GM20000 (cell line): ENCODE data around the gene SH3GL1.

ENCODE experiments used
- DNase-seq: peaks from one replicate; pipeline ENCODE4 v3.0.0; 2012; ENCODE audit warnings: low spot score
- TF ChIP-seq, protein P1 (sequence below): IDR thresholded peaks from 2 replicates; pipeline ENCODE4 v1.5.1; 2012; ENCODE audit warnings: mild to moderate bottlenecking, control low read depth; ENCODE audit errors: extremely low read depth, missing control alignments

Gene SH3GL1

DNA sequence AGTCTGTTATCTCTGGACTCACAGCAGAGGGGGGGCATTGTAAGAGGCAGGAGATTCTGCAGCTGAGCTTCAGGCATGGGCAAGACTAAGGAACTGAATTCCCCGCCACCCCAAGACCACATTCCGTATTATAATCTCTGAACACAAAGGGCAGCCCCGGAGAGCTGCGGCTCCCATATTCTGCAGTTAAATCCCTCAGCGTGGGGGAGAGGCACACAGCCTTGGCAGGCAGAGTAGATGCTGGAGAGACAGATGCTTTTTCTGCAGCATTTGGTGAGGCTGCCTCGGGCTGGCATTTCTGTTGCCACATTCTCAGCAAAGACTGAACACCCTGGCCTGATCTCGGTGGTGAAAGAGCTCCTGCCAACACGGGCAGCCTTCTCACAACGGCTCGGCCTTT is 15.0 kb upstream of the SH3GL1 start:
- TF ChIP-seq, protein P1, sequence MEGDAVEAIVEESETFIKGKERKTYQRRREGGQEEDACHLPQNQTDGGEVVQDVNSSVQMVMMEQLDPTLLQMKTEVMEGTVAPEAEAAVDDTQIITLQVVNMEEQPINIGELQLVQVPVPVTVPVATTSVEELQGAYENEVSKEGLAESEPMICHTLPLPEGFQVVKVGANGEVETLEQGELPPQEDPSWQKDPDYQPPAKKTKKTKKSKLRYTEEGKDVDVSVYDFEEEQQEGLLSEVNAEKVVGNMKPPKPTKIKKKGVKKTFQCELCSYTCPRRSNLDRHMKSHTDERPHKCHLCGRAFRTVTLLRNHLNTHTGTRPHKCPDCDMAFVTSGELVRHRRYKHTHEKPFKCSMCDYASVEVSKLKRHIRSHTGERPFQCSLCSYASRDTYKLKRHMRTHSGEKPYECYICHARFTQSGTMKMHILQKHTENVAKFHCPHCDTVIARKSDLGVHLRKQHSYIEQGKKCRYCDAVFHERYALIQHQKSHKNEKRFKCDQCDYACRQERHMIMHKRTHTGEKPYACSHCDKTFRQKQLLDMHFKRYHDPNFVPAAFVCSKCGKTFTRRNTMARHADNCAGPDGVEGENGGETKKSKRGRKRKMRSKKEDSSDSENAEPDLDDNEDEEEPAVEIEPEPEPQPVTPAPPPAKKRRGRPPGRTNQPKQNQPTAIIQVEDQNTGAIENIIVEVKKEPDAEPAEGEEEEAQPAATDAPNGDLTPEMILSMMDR = no peak
- no peak for DNase-seq

DNA sequence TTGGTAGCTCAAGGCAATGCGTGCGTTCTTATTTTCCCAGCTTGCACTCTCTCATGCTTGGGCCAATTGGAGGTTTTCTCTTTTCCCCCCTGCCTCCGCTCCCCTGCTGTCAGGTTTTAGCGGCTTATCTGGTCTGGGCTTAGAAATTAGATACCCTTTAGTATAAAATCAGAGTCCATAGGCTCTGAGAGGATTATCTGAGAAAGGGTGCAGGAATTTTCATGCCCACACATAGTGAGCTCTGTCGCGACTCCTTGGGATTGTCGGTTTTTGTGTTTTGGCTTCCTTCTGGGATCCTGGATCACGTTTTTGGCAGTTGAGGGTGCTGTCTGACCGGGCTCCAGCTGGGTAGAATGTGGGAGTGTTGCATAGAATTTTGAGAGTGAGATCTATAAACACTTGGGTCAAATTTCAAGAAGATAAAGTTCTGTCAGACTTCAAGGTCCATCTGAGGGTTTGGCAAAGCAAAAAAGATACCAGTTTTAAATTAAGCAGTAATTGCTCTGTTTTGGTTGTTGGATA is 14.5 kb upstream of the SH3GL1 start:
- DNase-seq = no peak
- TF ChIP-seq, protein P1 = no peak

DNA sequence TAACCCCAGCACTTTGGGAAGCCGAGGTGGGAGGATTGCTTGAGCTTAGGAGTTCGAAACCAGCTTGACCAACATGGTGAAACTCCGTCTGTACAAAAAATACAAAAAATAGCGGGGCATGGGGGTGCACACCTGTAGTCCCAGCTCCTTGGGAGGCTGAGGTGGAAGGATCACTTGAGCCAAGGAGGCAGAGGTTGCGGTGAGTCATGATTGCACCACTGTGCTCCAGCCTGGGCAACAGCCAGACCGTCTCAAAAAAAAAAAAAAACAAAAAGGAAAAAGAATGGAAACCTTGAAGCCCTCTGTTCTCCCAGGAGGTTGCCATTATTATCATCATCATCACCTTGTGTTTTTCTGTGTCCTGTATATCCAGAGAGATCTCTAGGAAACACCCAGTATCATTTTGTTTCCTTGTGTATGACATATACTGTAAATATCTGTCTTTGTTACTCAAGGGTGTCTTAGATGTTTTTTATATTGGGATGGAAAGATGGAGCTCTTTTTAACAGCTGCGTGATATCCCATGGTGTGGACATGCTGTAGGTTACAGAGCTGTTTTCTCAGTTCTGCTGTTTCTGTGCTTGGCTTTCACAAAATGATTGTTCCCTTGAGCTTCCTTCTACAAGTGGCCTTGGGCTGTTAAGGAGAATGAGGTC is 13.9 kb upstream of the SH3GL1 start:
- TF ChIP-seq, protein P1 = no peak
- no peak for DNase-seq

DNA sequence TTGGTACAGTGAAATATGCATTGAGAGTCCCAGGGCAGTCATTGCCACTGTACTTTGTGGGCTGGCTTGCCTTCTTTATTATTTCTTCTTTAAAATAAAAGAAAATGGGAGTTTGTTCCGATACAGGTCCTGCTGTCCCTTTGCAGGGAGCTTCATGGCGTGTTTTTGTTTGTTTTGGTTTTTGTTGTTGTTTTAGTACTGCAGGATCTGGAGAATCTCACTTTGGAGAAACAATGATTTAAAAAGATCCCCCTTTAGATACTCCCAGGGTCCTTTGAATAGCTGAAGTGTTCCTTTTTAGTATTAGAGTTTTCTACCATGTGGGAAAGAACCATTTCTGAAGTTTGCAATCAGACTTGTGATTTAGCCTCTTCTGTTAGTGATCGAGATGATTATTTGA is 13.2 kb upstream of the SH3GL1 start:
- no peak for DNase-seq
- TF ChIP-seq, protein P1 = no peak

GRCh38 chr19:4409123-4409933 is 9.0 kb upstream of the SH3GL1 start:
- DNase-seq = no peak
- TF ChIP-seq, protein P1 = no peak

GRCh38 chr19:4406626-4407025 is 6.3 kb upstream of the SH3GL1 start:
- no peak for DNase-seq

More at GRCh38 chr19:4406626-4407025, 6.3 kb upstream of the SH3GL1 start:
- TF ChIP-seq, protein P1 = no peak
